Ascending aorta (tissue), 2 donors: ENCODE measurements around the gene SLC35G3. TPM values are rescaled to one million over a fixed set of nuclear protein-coding genes. Genes with fewer than 3 reads are reported as not detected.

Experiments used
- DNase-seq, 2 donors: peaks; one replicate each; pipeline ENCODE4 v3.0.0-alpha.2; 2019; ENCODE audit warnings: low spot score in 2 of 2
- H3K27ac ChIP-seq, 2 donors: fragments of 200-600 bp; sonication (generic); one replicate each; pipeline ENCODE4 v1.5.1; 2016 to 2017; ENCODE audit warnings: mild to moderate bottlenecking in 1 of 2
- H3K27me3 ChIP-seq: fragments of 200-600 bp; sonication (generic); one replicate; pipeline ENCODE4 v1.5.1; 2017
- H3K36me3 ChIP-seq, 2 donors: fragments of 200-600 bp; sonication (generic); one replicate each; pipeline ENCODE4 v1.5.1; 2016
- H3K4me1 ChIP-seq, 2 donors: fragments of 200-600 bp; sonication (generic); one replicate each; pipeline ENCODE4 v1.5.1; 2016 to 2017; ENCODE audit warnings: mild to moderate bottlenecking in 1 of 2
- H3K4me3 ChIP-seq, 2 donors: fragments of 200-600 bp; sonication (generic); one replicate each; pipeline ENCODE4 v1.5.1; 2016 to 2017; ENCODE audit warnings: mild to moderate bottlenecking in 1 of 2
- H3K9me3 ChIP-seq, 2 donors: fragments of 200-600 bp; sonication (generic); one replicate each; pipeline ENCODE4 v1.5.1; 2016
- CTCF ChIP-seq, 3 experiments: fragments of 200-600 bp in 2 of 3; fragments of 450-650 bp in 1 of 3; sonication (generic) in 2 of 3; IDR thresholded peaks; one replicate each; pipeline ENCODE4 v1.5.1; 2016 to 2019; ENCODE audit warnings: antibody characterized with exemption in 3 of 3, mild to moderate bottlenecking in 1 of 3, moderate library complexity in 1 of 3
- intact Hi-C: fragments of 100-400 bp; cut with DNase I; formaldehyde crosslinking; loops from one replicate; pipeline ENCODE4 v1.15.1; 2023
- total RNA-seq: library from RNA; depleted of rRNA; stranded (reverse); fragments of >200 nt; gene quantifications from one replicate; pipeline ENCODE4 v1.1.0, GENCODE V29; 2016

SLC35G3 gene
- total RNA-seq, 1 donor from 2014 or later: not detected

- Histone ChIP-seq H3K36me3 (no peaks in the 10 kb centered on the region), H3K27ac (no peak overlapping the region), H3K4me1 (no peaks in the 10 kb centered on the region), H3K9me3 (no peaks in the 10 kb centered on the region), H3K4me3 (no peak overlapping the region), H3K27me3 (no peaks in the 10 kb centered on the region)
- TF ChIP-seq CTCF (IDR thresholded peaks at IDR 0.05): no peak
- peak in 1 of 2 donors; percentile 41 for DNase-seq
- intact Hi-C loops: no loop called here
These were observed 27.7 kb downstream of the SLC35G3 start for GRCh38 chr17:35166526-35166925.

GRCh38 chr17:35164716-35165115, 29.5 kb downstream of the SLC35G3 start:
- no peaks in the 10 kb centered on the region for H3K4me1 ChIP-seq
- no peak overlapping the region for H3K27ac ChIP-seq
- H3K9me3 ChIP-seq: no peaks in the 10 kb centered on the region
- H3K4me3 ChIP-seq: no peak overlapping the region
- intact Hi-C loops: no loop called here
- H3K36me3 ChIP-seq: no peaks in the 10 kb centered on the region
- no peak for TF ChIP-seq CTCF (IDR thresholded peaks at IDR 0.05)
- no peaks in the 10 kb centered on the region for H3K27me3 ChIP-seq
- no peak for DNase-seq

GRCh38 chr17:35163886-35164285, 30.3 kb downstream of the SLC35G3 start:
- no peak for TF ChIP-seq CTCF (IDR thresholded peaks at IDR 0.05)
- Histone ChIP-seq H3K4me1 (no peaks in the 10 kb centered on the region), H3K27ac (no peak overlapping the region), H3K9me3 (no peaks in the 10 kb centered on the region), H3K36me3 (no peaks in the 10 kb centered on the region), H3K4me3 (no peak overlapping the region), H3K27me3 (no peaks in the 10 kb centered on the region)
- DNase-seq: no peak
- intact Hi-C loops: no loop called here

GRCh38 chr17:35162755-35163154, 31.4 kb downstream of the SLC35G3 start:
- TF ChIP-seq CTCF (IDR thresholded peaks at IDR 0.05): no peak
- Histone ChIP-seq H3K9me3 (no peaks in the 10 kb centered on the region), H3K4me3 (no peak overlapping the region), H3K36me3 (no peaks in the 10 kb centered on the region), H3K27ac (no peak overlapping the region), H3K27me3 (no peaks in the 10 kb centered on the region), H3K4me1 (no peaks in the 10 kb centered on the region)
- no peak for DNase-seq
- intact Hi-C loops: no loop called here

GRCh38 chr17:35161281-35161761, 32.9 kb downstream of the SLC35G3 start:
- no peaks in the 10 kb centered on the region for H3K27me3 ChIP-seq
- no peaks in the 10 kb centered on the region for H3K36me3 ChIP-seq
- no peak overlapping the region for H3K27ac ChIP-seq
- intact Hi-C loops: no loop called here
- H3K4me1 ChIP-seq: no peaks in the 10 kb centered on the region
- H3K9me3 ChIP-seq: no peaks in the 10 kb centered on the region
- no peak for DNase-seq
- TF ChIP-seq CTCF (IDR thresholded peaks at IDR 0.05): no peak
- H3K4me3 ChIP-seq: no peak overlapping the region
